Measurements from ENCODE around the gene NCK2. TPM values are rescaled to one million over a fixed set of nuclear protein-coding genes. Genes with fewer than 3 reads are reported as not detected.
"Not testable (repeated sequence)": the region's sequence is repeated elsewhere in the genome, so short reads cannot be mapped to it uniquely, and the experiment has no call there.

Gene NCK2
- total RNA-seq, 1 donor from 2014 or later = 39.9 TPM

GRCh38 chr2:105771291-105771690 lies 26.6 kb downstream of the NCK2 start:
- DNase-seq; ATAC-seq; intact Hi-C loops (cut with micrococcal nuclease): not testable (repeated sequence)

- no peak for DNase-seq
Observed at GRCh38 chr2:105771836-105772235, 27.1 kb downstream of the NCK2 start.

GRCh38 chr2:105772362-105772761 lies 27.6 kb downstream of the NCK2 start:
- DNase-seq (no peak), ATAC-seq (peak; percentile 64)
- intact Hi-C loops (cut with micrococcal nuclease) = no loop called here

More at GRCh38 chr2:105771836-105772235, 27.1 kb downstream of the NCK2 start:
- ATAC-seq = peak; percentile 62
- intact Hi-C loops (cut with micrococcal nuclease) = no loop called here

- intact Hi-C loops (cut with micrococcal nuclease) = no loop called here
- ATAC-seq (no peak), DNase-seq (no peak)
Observed at GRCh38 chr2:105773568-105773967, 28.9 kb downstream of the NCK2 start.

- ATAC-seq (no peak), DNase-seq (no peak)
- intact Hi-C loops (cut with micrococcal nuclease) = no loop called here
Observed at GRCh38 chr2:105774781-105775337, 30.1 kb downstream of the NCK2 start.

GRCh38 chr2:105775809-105776559 lies 31.3 kb downstream of the NCK2 start:
- intact Hi-C loops (cut with micrococcal nuclease) = no loop called here
- peak; percentile 16 for ATAC-seq
- DNase-seq = no peak

- intact Hi-C loops (cut with micrococcal nuclease) = no loop called here
- ATAC-seq = peak; percentile 26
- peak; percentile 54 for DNase-seq
Observed at GRCh38 chr2:105776560-105776928, 31.8 kb downstream of the NCK2 start.

- intact Hi-C loops (cut with micrococcal nuclease) = no loop called here
- no peak for DNase-seq
- ATAC-seq = no peak
Observed at GRCh38 chr2:105777031-105777482, 32.3 kb downstream of the NCK2 start.

GRCh38 chr2:105777506-105778055 lies 32.9 kb downstream of the NCK2 start:
- ATAC-seq = no peak

GRCh38 chr2:105778080-105778607 lies 33.4 kb downstream of the NCK2 start:
- ATAC-seq = peak; percentile 22
- intact Hi-C loops (cut with micrococcal nuclease) = no loop called here
- DNase-seq = no peak

More at GRCh38 chr2:105777506-105778055, 32.9 kb downstream of the NCK2 start:
- no peak for DNase-seq
- intact Hi-C loops (cut with micrococcal nuclease) = no loop called here

- peak; percentile 21 for ATAC-seq
- intact Hi-C loops (cut with micrococcal nuclease) = no loop called here
- DNase-seq = no peak
Observed at GRCh38 chr2:105779394-105779793, 34.7 kb downstream of the NCK2 start.

GRCh38 chr2:105780606-105781005 lies 35.9 kb downstream of the NCK2 start:
- intact Hi-C loops (cut with micrococcal nuclease) = no loop called here
- ATAC-seq (no peak), DNase-seq (no peak)

- intact Hi-C loops (cut with micrococcal nuclease) = no loop called here
- no peak for ATAC-seq
- no peak for DNase-seq
Observed at GRCh38 chr2:105781274-105781978, 36.7 kb downstream of the NCK2 start.

GRCh38 chr2:105782123-105782522 lies 37.4 kb downstream of the NCK2 start:
- DNase-seq (no peak), ATAC-seq (no peak)
- intact Hi-C loops (cut with micrococcal nuclease) = no loop called here

GRCh38 chr2:105782646-105783045 lies 37.9 kb downstream of the NCK2 start:
- DNase-seq = no peak
- intact Hi-C loops (cut with micrococcal nuclease) = no loop called here
- no peak for ATAC-seq

GRCh38 chr2:105783151-105783738 lies 38.5 kb downstream of the NCK2 start:
- no peak for DNase-seq
- intact Hi-C loops (cut with micrococcal nuclease) = no loop called here
- ATAC-seq = no peak

- ATAC-seq (no peak), DNase-seq (no peak)
- intact Hi-C loops (cut with micrococcal nuclease) = no loop called here
Observed at GRCh38 chr2:105783972-105784371, 39.3 kb downstream of the NCK2 start.

GRCh38 chr2:105784589-105784988 lies 39.9 kb downstream of the NCK2 start:
- intact Hi-C loops (cut with micrococcal nuclease) = no loop called here
- ATAC-seq = no peak
- DNase-seq = no peak

GRCh38 chr2:105785095-105785847 lies 40.6 kb downstream of the NCK2 start:
- intact Hi-C loops (cut with micrococcal nuclease) = no loop called here
- ATAC-seq = no peak
- DNase-seq = no peak

All from left ventricle myocardium superior (tissue), 1 donor.